HepG2 (cell line): ENCODE results near the gene MYOM1.

ENCODE experiments used
- CHD4 ChIP-seq: fragments of 200-600 bp; sonication (generic); IDR thresholded peaks from 2 replicates; pipeline ENCODE4 v1.7.0; 2017; ENCODE audit warnings: mild to moderate bottlenecking, low read length, borderline replicate concordance
- FOXJ3 ChIP-seq: sonication (generic); formaldehyde crosslinking; IDR thresholded peaks from 2 replicates; pipeline ENCODE4 v1.4.0; 2020; ENCODE audit warnings: missing genetic modification reagents, mild to moderate bottlenecking, borderline replicate concordance
- GABPA ChIP-seq, 2 experiments: IDR thresholded peaks; 2 replicates each; pipeline ENCODE4 v1.6.1; 2011 to 2016; ENCODE audit warnings: low read depth in 2 of 2, low read length in 1 of 2, missing biosample characterization in 1 of 2, missing genetic modification characterization in 1 of 2
- HDAC6 ChIP-seq: fragments of 200-600 bp; sonication (generic); IDR thresholded peaks from 2 replicates; pipeline ENCODE4 v1.7.0; 2017; ENCODE audit warnings: mild to moderate bottlenecking, antibody characterized with exemption, low read length, low read depth
- HMG20A ChIP-seq: IDR thresholded peaks from 2 replicates; pipeline ENCODE4 v1.6.1; 2016; ENCODE audit warnings: borderline replicate concordance
- IRF1 ChIP-seq: sonication (generic); formaldehyde crosslinking; IDR thresholded peaks from 2 replicates; pipeline ENCODE4 v1.4.0; 2020; ENCODE audit warnings: low read depth, mild to moderate bottlenecking, missing genetic modification reagents
- KAT7 ChIP-seq: IDR thresholded peaks from 2 replicates; pipeline ENCODE4 v1.6.1; 2018; ENCODE audit warnings: borderline replicate concordance, missing compliant biosample characterization
- SNAPC4 ChIP-seq: sonication (generic); formaldehyde crosslinking; IDR thresholded peaks from 2 replicates; pipeline ENCODE4 v1.4.0; 2020; ENCODE audit warnings: mild to moderate bottlenecking, missing genetic modification reagents
- ZBTB7A ChIP-seq: sonication (generic); formaldehyde crosslinking; IDR thresholded peaks from 2 replicates; pipeline ENCODE4 v1.8.0; 2022; ENCODE audit warnings: mild to moderate bottlenecking, missing genetic modification reagents
- ZNF124 ChIP-seq: sonication (generic); formaldehyde crosslinking; IDR thresholded peaks from 2 replicates; pipeline ENCODE4 v1.4.0; 2020; ENCODE audit warnings: missing genetic modification reagents
- ZNF251 ChIP-seq: sonication (generic); formaldehyde crosslinking; IDR thresholded peaks from 2 replicates; pipeline ENCODE4 v1.9.0; 2021; ENCODE audit warnings: mild to moderate bottlenecking, missing genetic modification reagents
- ZNF629 ChIP-seq: sonication (generic); formaldehyde crosslinking; conservative IDR thresholded peaks from 2 replicates; pipeline ENCODE4 v1.5.0; 2020; ENCODE audit warnings: missing genetic modification reagents
- TF ChIP-seq, protein P1 (sequence below): sonication (generic); formaldehyde crosslinking; conservative IDR thresholded peaks from 2 replicates; pipeline ENCODE4 v1.8.1; 2023; ENCODE audit warnings: missing genetic modification reagents
- TF ChIP-seq, protein P2 (sequence below): IDR thresholded peaks from 2 replicates; pipeline ENCODE4 v1.6.1; 2012; ENCODE audit warnings: inconsistent platforms

- TF ChIP-seq HMG20A (CRISPR knock-in tag) = no peak
- TF ChIP-seq, protein P1, sequence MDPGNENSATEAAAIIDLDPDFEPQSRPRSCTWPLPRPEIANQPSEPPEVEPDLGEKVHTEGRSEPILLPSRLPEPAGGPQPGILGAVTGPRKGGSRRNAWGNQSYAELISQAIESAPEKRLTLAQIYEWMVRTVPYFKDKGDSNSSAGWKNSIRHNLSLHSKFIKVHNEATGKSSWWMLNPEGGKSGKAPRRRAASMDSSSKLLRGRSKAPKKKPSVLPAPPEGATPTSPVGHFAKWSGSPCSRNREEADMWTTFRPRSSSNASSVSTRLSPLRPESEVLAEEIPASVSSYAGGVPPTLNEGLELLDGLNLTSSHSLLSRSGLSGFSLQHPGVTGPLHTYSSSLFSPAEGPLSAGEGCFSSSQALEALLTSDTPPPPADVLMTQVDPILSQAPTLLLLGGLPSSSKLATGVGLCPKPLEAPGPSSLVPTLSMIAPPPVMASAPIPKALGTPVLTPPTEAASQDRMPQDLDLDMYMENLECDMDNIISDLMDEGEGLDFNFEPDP (CRISPR knock-in tag) = no peak
- TF ChIP-seq ZNF629 (CRISPR knock-in tag) = no peak
- no peak for TF ChIP-seq HDAC6
- TF ChIP-seq, protein P2, sequence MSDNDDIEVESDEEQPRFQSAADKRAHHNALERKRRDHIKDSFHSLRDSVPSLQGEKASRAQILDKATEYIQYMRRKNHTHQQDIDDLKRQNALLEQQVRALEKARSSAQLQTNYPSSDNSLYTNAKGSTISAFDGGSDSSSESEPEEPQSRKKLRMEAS = no peak
- no peak for TF ChIP-seq GABPA (IDR thresholded peaks at IDR 0.05; ENCODE audit: low read depth, low read length)
- no peak for TF ChIP-seq GABPA (CRISPR knock-in tag; IDR thresholded peaks at IDR 0.05; ENCODE audit: low read depth)
- TF ChIP-seq IRF1 = no peak
- no peak for TF ChIP-seq FOXJ3 (CRISPR knock-in tag)
- TF ChIP-seq SNAPC4 = no peak
- no peak for TF ChIP-seq ZNF251 (CRISPR knock-in tag)
- TF ChIP-seq ZBTB7A (CRISPR knock-in tag) = no peak
- no peak for TF ChIP-seq KAT7 (CRISPR knock-in tag)
- no peak for TF ChIP-seq CHD4
- TF ChIP-seq ZNF124 (CRISPR knock-in tag) = no peak
Observed at GRCh38 chr18:3135536-3135935, 84.2 kb downstream of the MYOM1 start.
